ENCODE results near the gene TIAM2.
"Not testable (repeated sequence)": the region's sequence is repeated elsewhere in the genome, so short reads cannot be mapped to it uniquely, and the experiment has no call there.

Gene TIAM2

GRCh38 chr6:155165029-155165710 is 170.1 kb downstream of the TIAM2 start:
- DNase-seq (ENCODE audit: low read depth) = no peak

- no peak for DNase-seq (ENCODE audit: low read depth)
Observed at GRCh38 chr6:155170519-155170918, 175.4 kb downstream of the TIAM2 start.

GRCh38 chr6:155171109-155171746 is 176.1 kb downstream of the TIAM2 start:
- peak; percentile 66 for DNase-seq (ENCODE audit: low read depth)

GRCh38 chr6:155171747-155172449 is 176.8 kb downstream of the TIAM2 start:
- DNase-seq (ENCODE audit: low read depth) = no peak

- no peak for DNase-seq (ENCODE audit: low read depth)
Observed at GRCh38 chr6:155173488-155173887, 178.4 kb downstream of the TIAM2 start.

- peak; percentile 36 for DNase-seq (ENCODE audit: low read depth)
Observed at GRCh38 chr6:155174576-155175211, 179.6 kb downstream of the TIAM2 start.

GRCh38 chr6:155177363-155177961 is 182.3 kb downstream of the TIAM2 start:
- peak; percentile 27 for DNase-seq (ENCODE audit: low read depth)

- no peak for DNase-seq (ENCODE audit: low read depth)
Observed at GRCh38 chr6:155181498-155181897, 186.4 kb downstream of the TIAM2 start.

GRCh38 chr6:155182103-155182502 is 187.0 kb downstream of the TIAM2 start:
- DNase-seq (ENCODE audit: low read depth) = no peak

GRCh38 chr6:155183095-155183494 is 188.0 kb downstream of the TIAM2 start:
- no peak for DNase-seq (ENCODE audit: low read depth)

- not testable (repeated sequence) for DNase-seq (ENCODE audit: low read depth)
Observed at GRCh38 chr6:155185041-155185440, 189.9 kb downstream of the TIAM2 start.

GRCh38 chr6:155185544-155185943 is 190.4 kb downstream of the TIAM2 start:
- DNase-seq (ENCODE audit: low read depth) = no peak

GRCh38 chr6:155186052-155186658 is 191.0 kb downstream of the TIAM2 start:
- peak; percentile 12 for DNase-seq (ENCODE audit: low read depth)

GRCh38 chr6:155187106-155187505 is 192.0 kb downstream of the TIAM2 start:
- no peak for DNase-seq (ENCODE audit: low read depth)

GRCh38 chr6:155187994-155188706 is 193.0 kb downstream of the TIAM2 start:
- DNase-seq (ENCODE audit: low read depth) = no peak

GRCh38 chr6:155188707-155189496 is 193.8 kb downstream of the TIAM2 start:
- no peak for DNase-seq (ENCODE audit: low read depth)

GRCh38 chr6:155190677-155191076 is 195.6 kb downstream of the TIAM2 start:
- DNase-seq (ENCODE audit: low read depth) = no peak

- DNase-seq (ENCODE audit: low read depth) = no peak
Observed at GRCh38 chr6:155193526-155193925, 198.4 kb downstream of the TIAM2 start.

- no peak for DNase-seq (ENCODE audit: low read depth)
Observed at GRCh38 chr6:155194399-155194798, 199.3 kb downstream of the TIAM2 start.

- no peak for DNase-seq (ENCODE audit: low read depth)
Observed at GRCh38 chr6:155195903-155196302, 200.8 kb downstream of the TIAM2 start.

Measured in activated gamma-delta T cell treated with anti-CD3 and anti-CD28 coated beads, Interleukin-2, amount 50 U/mL, for 16 hours (primary cell).